SK-N-SH treated with all-trans-retinoic acid at 6 μM for 48 hours (cell line): ENCODE measurements around the gene KCNJ9.

ENCODE experiments used
- ATAC-seq: fragments of 200-7000 bp; cut with Tn5 transposase; 3 replicates; pipeline ENCODE4 v1.9.1; 2020; ENCODE audit warnings: mild to moderate bottlenecking, moderate library complexity
- ARNTL ChIP-seq: fragments of 450-650 bp; formaldehyde crosslinking; IDR thresholded peaks from 2 replicates; pipeline ENCODE4 v1.5.0; 2020; ENCODE audit warnings: low read depth, mild to moderate bottlenecking, moderate library complexity, borderline replicate concordance
- CSDC2 ChIP-seq: fragments of 250-450 bp; sonication (Bioruptor Pico); IDR thresholded peaks from 2 replicates; pipeline ENCODE4 v1.5.0; 2020; ENCODE audit warnings: mild to moderate bottlenecking, moderate library complexity
- ESRRG ChIP-seq: fragments of 250-450 bp; sonication (Bioruptor Pico); IDR thresholded peaks from 2 replicates; pipeline ENCODE4 v1.6.1; 2021; ENCODE audit warnings: mild to moderate bottlenecking
- GLIS3 ChIP-seq: fragments of 250-450 bp; sonication (Bioruptor Pico); IDR thresholded peaks from 2 replicates; pipeline ENCODE4 v1.5.0; 2020; ENCODE audit warnings: mild to moderate bottlenecking, moderate library complexity
- ISL1 ChIP-seq: fragments of 250-450 bp; sonication (Bioruptor Pico); IDR thresholded peaks from 2 replicates; pipeline ENCODE4 v2.1.2; 2022; ENCODE audit warnings: mild to moderate bottlenecking, moderate library complexity
- OSR1 ChIP-seq: fragments of 250-450 bp; sonication (Bioruptor Pico); IDR thresholded peaks from 2 replicates; pipeline ENCODE4 v1.8.0; 2022; ENCODE audit warnings: moderate library complexity, mild to moderate bottlenecking, inconsistent platforms
- PPARA ChIP-seq: fragments of 250-450 bp; sonication (Bioruptor Pico); IDR thresholded peaks from 2 replicates; pipeline ENCODE4 v1.5.0; 2020; ENCODE audit warnings: mild to moderate bottlenecking, borderline replicate concordance
- SNAI2 ChIP-seq: fragments of 250-450 bp; sonication (Bioruptor Pico); IDR thresholded peaks from 2 replicates; pipeline ENCODE4 v1.5.0; 2020; ENCODE audit warnings: mild to moderate bottlenecking, moderate library complexity
- TCF4 ChIP-seq: fragments of 250-450 bp; sonication (Bioruptor Pico); IDR thresholded peaks from 2 replicates; pipeline ENCODE4 v1.8.0; 2021; ENCODE audit warnings: mild to moderate bottlenecking, moderate library complexity, borderline replicate concordance
- TOX ChIP-seq: fragments of 250-450 bp; sonication (Bioruptor Pico); IDR thresholded peaks from 2 replicates; pipeline ENCODE4 v1.8.0; 2021; ENCODE audit warnings: mild to moderate bottlenecking, moderate library complexity, borderline replicate concordance
- ZC3H10 ChIP-seq: fragments of 250-450 bp; sonication (Bioruptor Pico); IDR thresholded peaks from 2 replicates; pipeline ENCODE4 v1.5.1; 2021; ENCODE audit warnings: mild to moderate bottlenecking, moderate library complexity
- ZFP3 ChIP-seq: fragments of 250-450 bp; sonication (Bioruptor Pico); IDR thresholded peaks from 2 replicates; pipeline ENCODE4 v1.5.0; 2020; ENCODE audit warnings: mild to moderate bottlenecking, moderate library complexity
- ZFP30 ChIP-seq: fragments of 450-650 bp; formaldehyde crosslinking; IDR thresholded peaks from 2 replicates; pipeline ENCODE4 v1.5.0; 2022; ENCODE audit warnings: mild to moderate bottlenecking, moderate library complexity
- ZNF565 ChIP-seq: fragments of 450-650 bp; formaldehyde crosslinking; conservative IDR thresholded peaks from 2 replicates; pipeline ENCODE4 v1.5.0; 2020; ENCODE audit warnings: low read depth, mild to moderate bottlenecking, moderate library complexity
- ZNF8 ChIP-seq: fragments of 450-650 bp; formaldehyde crosslinking; IDR thresholded peaks from 2 replicates; pipeline ENCODE4 v1.5.0; 2020; ENCODE audit warnings: mild to moderate bottlenecking, moderate library complexity
- TF ChIP-seq, protein P1 (sequence below): fragments of 250-450 bp; sonication (Bioruptor Pico); IDR thresholded peaks from 2 replicates; pipeline ENCODE4 v1.5.1; 2020; ENCODE audit warnings: low read depth, mild to moderate bottlenecking, moderate library complexity
- TF ChIP-seq, protein P2 (sequence below): fragments of 250-450 bp; sonication (Bioruptor Pico); IDR thresholded peaks from 2 replicates; pipeline ENCODE4 v1.5.1; 2021; ENCODE audit warnings: mild to moderate bottlenecking, moderate library complexity
- TF ChIP-seq, protein P3 (sequence below): fragments of 250-450 bp; sonication (Bioruptor Pico); IDR thresholded peaks from 2 replicates; pipeline ENCODE4 v1.8.0; 2020; ENCODE audit warnings: mild to moderate bottlenecking, moderate library complexity, borderline replicate concordance
- TF ChIP-seq, protein P4 (sequence below): fragments of 250-450 bp; sonication (Bioruptor Pico); IDR thresholded peaks from 2 replicates; pipeline ENCODE4 v1.5.0; 2020; ENCODE audit warnings: mild to moderate bottlenecking, moderate library complexity
- TF ChIP-seq, protein P5 (sequence below): fragments of 250-450 bp; sonication (Bioruptor Pico); IDR thresholded peaks from 2 replicates; pipeline ENCODE4 v1.8.0; 2021; ENCODE audit warnings: low read depth, mild to moderate bottlenecking, moderate library complexity, borderline replicate concordance

The KCNJ9 gene

DNA sequence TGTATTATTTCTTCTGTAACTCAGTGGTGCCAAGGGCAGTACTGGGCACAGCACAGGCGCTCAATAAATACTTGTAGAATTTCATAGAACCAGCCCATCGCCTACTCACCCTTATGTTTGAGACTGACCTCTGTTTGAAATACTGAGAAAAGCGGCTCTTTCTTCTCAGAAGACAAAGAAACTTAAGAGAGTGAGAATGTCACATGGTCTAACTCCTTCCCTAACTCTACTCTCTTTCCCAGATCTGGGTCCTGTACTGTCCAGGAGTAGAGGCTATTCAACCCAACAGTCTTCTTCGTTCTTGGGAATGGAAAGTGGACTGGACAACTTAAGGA is 12.9 kb downstream of the KCNJ9 start:
- TF ChIP-seq, protein P1, sequence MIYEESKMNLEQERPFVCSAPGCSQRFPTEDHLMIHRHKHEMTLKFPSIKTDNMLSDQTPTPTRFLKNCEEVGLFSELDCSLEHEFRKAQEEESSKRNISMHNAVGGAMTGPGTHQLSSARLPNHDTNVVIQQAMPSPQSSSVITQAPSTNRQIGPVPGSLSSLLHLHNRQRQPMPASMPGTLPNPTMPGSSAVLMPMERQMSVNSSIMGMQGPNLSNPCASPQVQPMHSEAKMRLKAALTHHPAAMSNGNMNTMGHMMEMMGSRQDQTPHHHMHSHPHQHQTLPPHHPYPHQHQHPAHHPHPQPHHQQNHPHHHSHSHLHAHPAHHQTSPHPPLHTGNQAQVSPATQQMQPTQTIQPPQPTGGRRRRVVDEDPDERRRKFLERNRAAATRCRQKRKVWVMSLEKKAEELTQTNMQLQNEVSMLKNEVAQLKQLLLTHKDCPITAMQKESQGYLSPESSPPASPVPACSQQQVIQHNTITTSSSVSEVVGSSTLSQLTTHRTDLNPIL: no peak
- TF ChIP-seq TOX (CRISPR knock-in tag): no peak
- no peak for TF ChIP-seq PPARA (CRISPR knock-in tag)
- no peak for TF ChIP-seq ZNF8 (CRISPR knock-in tag)
- TF ChIP-seq, protein P2, sequence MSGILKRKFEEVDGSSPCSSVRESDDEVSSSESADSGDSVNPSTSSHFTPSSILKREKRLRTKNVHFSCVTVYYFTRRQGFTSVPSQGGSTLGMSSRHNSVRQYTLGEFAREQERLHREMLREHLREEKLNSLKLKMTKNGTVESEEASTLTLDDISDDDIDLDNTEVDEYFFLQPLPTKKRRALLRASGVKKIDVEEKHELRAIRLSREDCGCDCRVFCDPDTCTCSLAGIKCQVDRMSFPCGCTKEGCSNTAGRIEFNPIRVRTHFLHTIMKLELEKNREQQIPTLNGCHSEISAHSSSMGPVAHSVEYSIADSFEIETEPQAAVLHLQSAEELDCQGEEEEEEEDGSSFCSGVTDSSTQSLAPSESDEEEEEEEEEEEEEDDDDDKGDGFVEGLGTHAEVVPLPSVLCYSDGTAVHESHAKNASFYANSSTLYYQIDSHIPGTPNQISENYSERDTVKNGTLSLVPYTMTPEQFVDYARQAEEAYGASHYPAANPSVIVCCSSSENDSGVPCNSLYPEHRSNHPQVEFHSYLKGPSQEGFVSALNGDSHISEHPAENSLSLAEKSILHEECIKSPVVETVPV: no peak
- ATAC-seq: no peak

DNA sequence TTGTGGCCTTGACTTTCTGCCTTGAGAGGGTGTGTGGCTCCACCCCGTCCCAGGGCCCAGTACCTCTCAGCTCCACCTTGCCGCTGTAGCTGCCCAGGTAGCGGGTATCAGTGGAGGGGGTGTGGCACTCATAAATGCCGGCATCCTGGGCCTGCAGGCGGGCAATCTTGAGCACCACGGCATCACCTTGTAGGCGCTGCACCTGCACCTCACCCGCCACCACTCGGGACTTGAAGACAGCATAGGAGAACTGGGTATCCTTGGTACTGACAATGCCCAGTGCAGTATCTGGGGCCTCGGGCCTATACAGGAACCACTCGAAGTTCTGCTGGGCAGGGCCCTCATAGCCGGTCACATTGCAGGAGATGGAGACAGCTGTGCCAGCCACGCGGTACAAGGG is 13.5 kb downstream of the KCNJ9 start:
- TF ChIP-seq OSR1 (CRISPR knock-in tag) (no peak), TOX (CRISPR knock-in tag) (no peak)
- no peak for ATAC-seq

DNA sequence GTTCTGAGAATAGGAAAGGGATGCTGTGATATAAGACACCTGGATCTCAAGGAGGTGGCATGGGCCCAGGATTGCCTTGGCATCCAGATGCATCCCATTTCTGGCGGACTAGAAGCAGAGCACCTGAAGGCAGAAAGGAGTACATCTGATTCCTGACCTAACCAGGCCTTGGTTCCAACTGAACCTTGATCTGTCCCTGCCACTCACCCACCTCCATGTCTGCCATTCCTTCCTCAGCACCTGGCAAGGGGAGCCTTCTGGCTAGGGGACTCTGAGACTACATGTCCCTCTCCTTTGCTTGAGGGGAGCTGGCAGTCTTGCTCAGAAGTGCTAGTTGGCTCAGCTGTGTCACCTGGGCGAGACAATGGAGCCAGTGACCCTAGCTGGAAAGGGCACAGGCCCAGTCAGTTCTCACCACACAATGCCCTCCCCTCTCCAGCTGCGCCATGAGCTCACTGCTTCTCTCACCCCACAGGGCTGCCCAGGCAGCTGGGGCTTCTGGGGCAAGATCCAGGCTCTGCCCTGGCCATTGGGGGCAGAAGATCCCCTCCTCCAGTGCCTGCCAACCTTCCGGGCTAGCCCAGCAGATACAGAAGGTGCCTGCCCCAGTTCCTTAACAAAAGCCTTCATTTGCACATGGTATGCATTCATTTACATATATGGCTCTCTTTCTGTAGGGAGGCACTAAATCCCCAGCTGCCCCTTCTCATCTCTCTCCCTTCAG is 14.2 kb downstream of the KCNJ9 start:
- ATAC-seq: no peak
- TF ChIP-seq ZFP30 (no peak), ZC3H10 (no peak), PPARA (CRISPR knock-in tag) (no peak), TOX (CRISPR knock-in tag) (no peak), TCF4 (CRISPR knock-in tag) (no peak), ZNF565 (CRISPR knock-in tag) (no peak), SNAI2 (CRISPR knock-in tag) (no peak), ESRRG (CRISPR knock-in tag) (no peak), ISL1 (no peak), GLIS3 (CRISPR knock-in tag) (no peak), ARNTL (no peak), ZNF8 (CRISPR knock-in tag) (no peak), CSDC2 (CRISPR knock-in tag) (no peak), ZFP3 (no peak)
- TF ChIP-seq, protein P3, sequence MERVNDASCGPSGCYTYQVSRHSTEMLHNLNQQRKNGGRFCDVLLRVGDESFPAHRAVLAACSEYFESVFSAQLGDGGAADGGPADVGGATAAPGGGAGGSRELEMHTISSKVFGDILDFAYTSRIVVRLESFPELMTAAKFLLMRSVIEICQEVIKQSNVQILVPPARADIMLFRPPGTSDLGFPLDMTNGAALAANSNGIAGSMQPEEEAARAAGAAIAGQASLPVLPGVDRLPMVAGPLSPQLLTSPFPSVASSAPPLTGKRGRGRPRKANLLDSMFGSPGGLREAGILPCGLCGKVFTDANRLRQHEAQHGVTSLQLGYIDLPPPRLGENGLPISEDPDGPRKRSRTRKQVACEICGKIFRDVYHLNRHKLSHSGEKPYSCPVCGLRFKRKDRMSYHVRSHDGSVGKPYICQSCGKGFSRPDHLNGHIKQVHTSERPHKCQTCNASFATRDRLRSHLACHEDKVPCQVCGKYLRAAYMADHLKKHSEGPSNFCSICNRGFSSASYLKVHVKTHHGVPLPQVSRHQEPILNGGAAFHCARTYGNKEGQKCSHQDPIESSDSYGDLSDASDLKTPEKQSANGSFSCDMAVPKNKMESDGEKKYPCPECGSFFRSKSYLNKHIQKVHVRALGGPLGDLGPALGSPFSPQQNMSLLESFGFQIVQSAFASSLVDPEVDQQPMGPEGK (CRISPR knock-in tag): no peak
- TF ChIP-seq, protein P2: no peak
- TF ChIP-seq, protein P4, sequence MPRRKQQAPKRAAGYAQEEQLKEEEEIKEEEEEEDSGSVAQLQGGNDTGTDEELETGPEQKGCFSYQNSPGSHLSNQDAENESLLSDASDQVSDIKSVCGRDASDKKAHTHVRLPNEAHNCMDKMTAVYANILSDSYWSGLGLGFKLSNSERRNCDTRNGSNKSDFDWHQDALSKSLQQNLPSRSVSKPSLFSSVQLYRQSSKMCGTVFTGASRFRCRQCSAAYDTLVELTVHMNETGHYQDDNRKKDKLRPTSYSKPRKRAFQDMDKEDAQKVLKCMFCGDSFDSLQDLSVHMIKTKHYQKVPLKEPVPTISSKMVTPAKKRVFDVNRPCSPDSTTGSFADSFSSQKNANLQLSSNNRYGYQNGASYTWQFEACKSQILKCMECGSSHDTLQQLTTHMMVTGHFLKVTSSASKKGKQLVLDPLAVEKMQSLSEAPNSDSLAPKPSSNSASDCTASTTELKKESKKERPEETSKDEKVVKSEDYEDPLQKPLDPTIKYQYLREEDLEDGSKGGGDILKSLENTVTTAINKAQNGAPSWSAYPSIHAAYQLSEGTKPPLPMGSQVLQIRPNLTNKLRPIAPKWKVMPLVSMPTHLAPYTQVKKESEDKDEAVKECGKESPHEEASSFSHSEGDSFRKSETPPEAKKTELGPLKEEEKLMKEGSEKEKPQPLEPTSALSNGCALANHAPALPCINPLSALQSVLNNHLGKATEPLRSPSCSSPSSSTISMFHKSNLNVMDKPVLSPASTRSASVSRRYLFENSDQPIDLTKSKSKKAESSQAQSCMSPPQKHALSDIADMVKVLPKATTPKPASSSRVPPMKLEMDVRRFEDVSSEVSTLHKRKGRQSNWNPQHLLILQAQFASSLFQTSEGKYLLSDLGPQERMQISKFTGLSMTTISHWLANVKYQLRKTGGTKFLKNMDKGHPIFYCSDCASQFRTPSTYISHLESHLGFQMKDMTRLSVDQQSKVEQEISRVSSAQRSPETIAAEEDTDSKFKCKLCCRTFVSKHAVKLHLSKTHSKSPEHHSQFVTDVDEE: no peak
- TF ChIP-seq, protein P5, sequence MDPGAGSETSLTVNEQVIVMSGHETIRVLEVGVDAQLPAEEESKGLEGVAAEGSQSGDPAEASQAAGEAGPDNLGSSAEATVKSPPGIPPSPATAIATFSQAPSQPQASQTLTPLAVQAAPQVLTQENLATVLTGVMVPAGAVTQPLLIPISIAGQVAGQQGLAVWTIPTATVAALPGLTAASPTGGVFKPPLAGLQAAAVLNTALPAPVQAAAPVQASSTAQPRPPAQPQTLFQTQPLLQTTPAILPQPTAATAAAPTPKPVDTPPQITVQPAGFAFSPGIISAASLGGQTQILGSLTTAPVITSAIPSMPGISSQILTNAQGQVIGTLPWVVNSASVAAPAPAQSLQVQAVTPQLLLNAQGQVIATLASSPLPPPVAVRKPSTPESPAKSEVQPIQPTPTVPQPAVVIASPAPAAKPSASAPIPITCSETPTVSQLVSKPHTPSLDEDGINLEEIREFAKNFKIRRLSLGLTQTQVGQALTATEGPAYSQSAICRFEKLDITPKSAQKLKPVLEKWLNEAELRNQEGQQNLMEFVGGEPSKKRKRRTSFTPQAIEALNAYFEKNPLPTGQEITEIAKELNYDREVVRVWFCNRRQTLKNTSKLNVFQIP (CRISPR knock-in tag): no peak
- TF ChIP-seq, protein P1: no peak
